Measurements from ENCODE around the gene AFF3.

DNA sequence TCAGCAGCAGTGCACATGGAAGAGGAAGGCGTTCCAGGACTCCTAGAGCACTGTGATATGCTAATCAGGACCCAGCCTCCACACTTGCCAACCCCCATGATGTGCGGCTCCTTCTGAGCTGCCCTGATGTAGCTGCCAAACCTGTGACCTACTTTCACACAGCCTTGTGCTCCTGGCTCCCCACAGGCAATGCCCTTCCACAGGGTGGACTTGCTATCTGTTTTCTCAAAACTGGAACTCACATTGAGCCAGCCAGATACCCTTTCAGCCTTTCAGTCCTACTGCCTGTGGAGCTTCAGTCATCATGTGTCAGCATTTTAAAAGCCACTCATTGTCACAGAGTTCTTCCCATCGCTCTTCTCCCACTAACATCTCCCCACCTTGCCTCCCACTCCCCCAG is 181.6 kb downstream of the AFF3 start:
- TF ChIP-seq RARB (CRISPR knock-in tag; IDR thresholded peaks at IDR 0.05), result no peak
- TF ChIP-seq, protein P1, sequence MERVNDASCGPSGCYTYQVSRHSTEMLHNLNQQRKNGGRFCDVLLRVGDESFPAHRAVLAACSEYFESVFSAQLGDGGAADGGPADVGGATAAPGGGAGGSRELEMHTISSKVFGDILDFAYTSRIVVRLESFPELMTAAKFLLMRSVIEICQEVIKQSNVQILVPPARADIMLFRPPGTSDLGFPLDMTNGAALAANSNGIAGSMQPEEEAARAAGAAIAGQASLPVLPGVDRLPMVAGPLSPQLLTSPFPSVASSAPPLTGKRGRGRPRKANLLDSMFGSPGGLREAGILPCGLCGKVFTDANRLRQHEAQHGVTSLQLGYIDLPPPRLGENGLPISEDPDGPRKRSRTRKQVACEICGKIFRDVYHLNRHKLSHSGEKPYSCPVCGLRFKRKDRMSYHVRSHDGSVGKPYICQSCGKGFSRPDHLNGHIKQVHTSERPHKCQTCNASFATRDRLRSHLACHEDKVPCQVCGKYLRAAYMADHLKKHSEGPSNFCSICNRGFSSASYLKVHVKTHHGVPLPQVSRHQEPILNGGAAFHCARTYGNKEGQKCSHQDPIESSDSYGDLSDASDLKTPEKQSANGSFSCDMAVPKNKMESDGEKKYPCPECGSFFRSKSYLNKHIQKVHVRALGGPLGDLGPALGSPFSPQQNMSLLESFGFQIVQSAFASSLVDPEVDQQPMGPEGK (CRISPR knock-in tag; IDR thresholded peaks at IDR 0.05; ENCODE audit: borderline replicate concordance), result no peak
- TF ChIP-seq, protein P2, sequence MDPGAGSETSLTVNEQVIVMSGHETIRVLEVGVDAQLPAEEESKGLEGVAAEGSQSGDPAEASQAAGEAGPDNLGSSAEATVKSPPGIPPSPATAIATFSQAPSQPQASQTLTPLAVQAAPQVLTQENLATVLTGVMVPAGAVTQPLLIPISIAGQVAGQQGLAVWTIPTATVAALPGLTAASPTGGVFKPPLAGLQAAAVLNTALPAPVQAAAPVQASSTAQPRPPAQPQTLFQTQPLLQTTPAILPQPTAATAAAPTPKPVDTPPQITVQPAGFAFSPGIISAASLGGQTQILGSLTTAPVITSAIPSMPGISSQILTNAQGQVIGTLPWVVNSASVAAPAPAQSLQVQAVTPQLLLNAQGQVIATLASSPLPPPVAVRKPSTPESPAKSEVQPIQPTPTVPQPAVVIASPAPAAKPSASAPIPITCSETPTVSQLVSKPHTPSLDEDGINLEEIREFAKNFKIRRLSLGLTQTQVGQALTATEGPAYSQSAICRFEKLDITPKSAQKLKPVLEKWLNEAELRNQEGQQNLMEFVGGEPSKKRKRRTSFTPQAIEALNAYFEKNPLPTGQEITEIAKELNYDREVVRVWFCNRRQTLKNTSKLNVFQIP (CRISPR knock-in tag; IDR thresholded peaks at IDR 0.05; ENCODE audit: borderline replicate concordance, low read depth), result no peak
- TF ChIP-seq ZFP3 (CRISPR knock-in tag; IDR thresholded peaks at IDR 0.05), result no peak
- TF ChIP-seq ZFP30 (CRISPR knock-in tag; IDR thresholded peaks at IDR 0.05), result no peak
- TF ChIP-seq ZNF565 (CRISPR knock-in tag; conservative IDR thresholded peaks at IDR 0.05; ENCODE audit: low read depth), result no peak
- no peak for TF ChIP-seq ZC3H10 (CRISPR knock-in tag; IDR thresholded peaks at IDR 0.05)
- TF ChIP-seq ARNTL (CRISPR knock-in tag; IDR thresholded peaks at IDR 0.05; ENCODE audit: borderline replicate concordance, low read depth), result no peak

Measured in SK-N-SH treated with all-trans-retinoic acid at 6 μM for 48 hours (cell line).